Brain microvascular endothelial cell (primary cell): ENCODE data around the gene APOM.

Source experiments
- DNase-seq: peaks from one replicate; pipeline ENCODE4 v3.0.0-alpha.2; 2020
- H3K27ac ChIP-seq: fragments of 250-450 bp; sonication (Bioruptor Pico); 2 replicates; pipeline ENCODE4 v1.5.1; 2020; ENCODE audit warnings: mild to moderate bottlenecking, moderate library complexity
- H3K27me3 ChIP-seq: fragments of 250-450 bp; sonication (Bioruptor Pico); replicated peaks from 2 replicates; pipeline ENCODE4 v1.5.1; 2020; ENCODE audit warnings: mild to moderate bottlenecking
- H3K36me3 ChIP-seq: fragments of 250-450 bp; sonication (Bioruptor Pico); replicated peaks from 2 replicates; pipeline ENCODE4 v1.5.1; 2020; ENCODE audit warnings: mild to moderate bottlenecking
- H3K4me3 ChIP-seq: 2 replicates; pipeline ENCODE4 v1.5.1; 2011; ENCODE audit warnings: low read depth, mild to moderate bottlenecking, control low read depth, low read length, moderate library complexity
- CTCF ChIP-seq: IDR thresholded peaks from 2 replicates; pipeline ENCODE4 v1.5.1; 2011; ENCODE audit warnings: low read depth, mild to moderate bottlenecking, moderate library complexity, low read length, control low read depth, inconsistent platforms; ENCODE audit errors: missing control alignments
- in situ Hi-C: cut with HindIII; loops from 2 replicates; pipeline ENCODE4 v1.10.0; 2017; ENCODE audit warnings: low sequenced_read_pairs, low pct_ligation_motif_present

The APOM gene

DNA sequence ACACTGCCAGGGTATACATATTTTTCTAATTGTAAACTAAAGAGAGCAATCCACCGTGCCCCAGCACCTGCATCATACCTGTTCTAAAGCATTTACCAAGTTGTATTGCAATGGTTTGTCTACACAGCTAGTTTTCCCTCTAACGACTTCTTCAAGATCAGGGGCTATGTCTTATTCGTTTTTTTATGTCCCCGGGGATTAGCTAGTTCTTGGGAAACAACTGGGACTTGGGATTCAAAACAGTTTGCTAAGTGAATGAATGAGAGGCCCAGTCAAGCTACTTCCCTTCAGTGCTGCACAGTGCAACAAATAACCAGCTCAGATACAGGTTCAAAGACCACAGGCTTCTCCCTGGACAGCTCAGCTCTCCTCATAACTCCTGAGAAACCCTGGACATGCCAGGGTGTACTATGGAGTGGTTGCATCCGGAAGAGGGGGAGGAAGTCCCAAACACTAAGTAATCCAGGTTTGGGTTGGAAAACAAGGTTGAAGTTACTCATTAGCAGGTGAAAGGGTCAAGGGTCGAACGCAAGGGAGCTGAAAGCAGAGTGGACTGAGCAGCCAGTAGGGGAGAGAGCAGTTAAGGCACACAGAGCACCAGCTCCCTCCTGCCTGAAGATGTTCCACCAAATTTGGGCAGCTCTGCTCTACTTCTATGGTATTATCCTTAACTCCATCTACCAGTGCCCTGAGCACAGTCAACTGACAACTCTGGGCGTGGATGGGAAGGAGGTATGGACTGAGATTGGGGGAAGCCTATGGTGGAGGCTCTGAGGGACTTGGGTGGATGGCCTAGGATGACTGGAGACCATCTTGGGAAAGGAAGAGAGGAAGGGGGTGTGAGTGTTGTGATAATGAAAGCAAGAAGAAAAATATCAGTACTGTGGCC, at the start of gene APOM:
Gene APOM (plus strand): TSS at position 546 of the 889 bp plus-strand sequence. CDS start 73 bp downstream, at position 619.
- no peak within 1 kb of the TSS for H3K4me3 ChIP-seq

GRCh38 chr6:31607317-31607716, 48.4 kb upstream of the APOM start:
- Histone ChIP-seq H3K27me3 (no peaks in the 10 kb centered on the region), H3K36me3 (no peaks in the 10 kb centered on the region), H3K27ac (no peak overlapping the region), H3K4me3 (no peak overlapping the region)
- TF ChIP-seq CTCF, result no peak
- DNase-seq, result no peak
- in situ Hi-C loops, result no loop called here

More for the DNA sequence above, at the start of gene APOM:
- no peak for TF ChIP-seq CTCF
- Histone ChIP-seq H3K27ac (no peak within 1 kb of the TSS), H3K36me3 (peaks cover 2% of the 10 kb centered on the region), H3K27me3 (no peaks in the 10 kb centered on the region)
- DNase-seq, result no peak
- in situ Hi-C loops, result no loop called here

- in situ Hi-C loops, result no loop called here
- no peak for TF ChIP-seq CTCF
- no peaks in the 10 kb centered on the region for H3K36me3 ChIP-seq
These were observed 45.9 kb upstream of the APOM start for GRCh38 chr6:31609519-31610406.

GRCh38 chr6:31610968-31611367, 44.7 kb upstream of the APOM start:
- no peak overlapping the region for H3K27ac ChIP-seq
- no peak for TF ChIP-seq CTCF
- in situ Hi-C loops, result no loop called here
- H3K27me3 ChIP-seq, result no peaks in the 10 kb centered on the region
- no peaks in the 10 kb centered on the region for H3K36me3 ChIP-seq
- DNase-seq, result no peak
- H3K4me3 ChIP-seq, result no peak overlapping the region

More at GRCh38 chr6:31609519-31610406, 45.9 kb upstream of the APOM start:
- no peaks in the 10 kb centered on the region for H3K27me3 ChIP-seq
- H3K4me3 ChIP-seq, result no peak overlapping the region
- no peak overlapping the region for H3K27ac ChIP-seq
- DNase-seq, result no peak

GRCh38 chr6:31614075-31614619, 41.5 kb upstream of the APOM start:
- H3K4me3 ChIP-seq, result no peak overlapping the region
- no peak for TF ChIP-seq CTCF
- no peak overlapping the region for H3K27ac ChIP-seq
- H3K36me3 ChIP-seq, result no peaks in the 10 kb centered on the region
- no peak for DNase-seq
- H3K27me3 ChIP-seq, result no peaks in the 10 kb centered on the region
- in situ Hi-C loops, result no loop called here
